H9 (cell line): ENCODE results near the gene PALS2. TPM values are rescaled to one million over a fixed set of nuclear protein-coding genes. Genes with fewer than 3 reads are reported as not detected.

ENCODE experiments used
- DNase-seq: peaks from one replicate; pipeline ENCODE4 v3.0.0-alpha.2; 2017
- H2AFZ ChIP-seq: one replicate; pipeline ENCODE4 v1.6.1; 2013; ENCODE audit warnings: mild to moderate bottlenecking, low read length, control low read depth, moderate library complexity
- H2AK5ac ChIP-seq: 2 replicates; pipeline ENCODE4 v1.6.1; 2013; ENCODE audit warnings: low read length, control low read depth, mixed read lengths; ENCODE audit not compliant: insufficient read length
- H2BK120ac ChIP-seq: one replicate; pipeline ENCODE4 v1.6.1; 2013; ENCODE audit warnings: low read depth, mild to moderate bottlenecking, low read length, control low read depth, inconsistent platforms; ENCODE audit not compliant: poor library complexity, severe bottlenecking
- H2BK12ac ChIP-seq: 2 replicates; pipeline ENCODE4 v1.6.1; 2013; ENCODE audit warnings: low read length, control low read depth, mixed read lengths, low read depth; ENCODE audit not compliant: insufficient read length
- H2BK15ac ChIP-seq: 2 replicates; pipeline ENCODE4 v1.6.1; 2013; ENCODE audit warnings: low read depth, low read length, control low read depth
- H2BK20ac ChIP-seq: one replicate; pipeline ENCODE4 v1.6.1; 2013; ENCODE audit warnings: low read depth, mild to moderate bottlenecking, low read length, control low read depth, inconsistent platforms; ENCODE audit not compliant: poor library complexity, severe bottlenecking
- H2BK5ac ChIP-seq: 2 replicates; pipeline ENCODE4 v1.6.1; 2013; ENCODE audit warnings: low read length, control low read depth, mixed read lengths; ENCODE audit not compliant: insufficient read length
- H3K14ac ChIP-seq: 2 replicates; pipeline ENCODE4 v1.6.1; 2013; ENCODE audit warnings: low read length, control low read depth; ENCODE audit not compliant: insufficient read depth
- H3K18ac ChIP-seq: 2 replicates; pipeline ENCODE4 v1.6.1; 2013; ENCODE audit warnings: low read depth, mild to moderate bottlenecking, mixed read lengths, low read length, control low read depth; ENCODE audit not compliant: insufficient read length
- H3K23ac ChIP-seq: 2 replicates; pipeline ENCODE4 v1.6.1; 2013; ENCODE audit warnings: low read length, control low read depth, mixed read lengths, low read depth; ENCODE audit not compliant: insufficient read length
- H3K23me2 ChIP-seq: 2 replicates; pipeline ENCODE4 v1.6.1; 2013; ENCODE audit warnings: low read depth, mild to moderate bottlenecking, mixed read lengths, low read length, control low read depth; ENCODE audit not compliant: insufficient read length, poor library complexity, severe bottlenecking
- H3K27ac ChIP-seq: 2 replicates; pipeline ENCODE4 v1.5.1; 2013; ENCODE audit warnings: low read length, control low read depth, mixed read lengths, low read depth; ENCODE audit not compliant: insufficient read length
- H3K27me3 ChIP-seq: 2 replicates; pipeline ENCODE4 v1.6.1; 2013; ENCODE audit warnings: low read length, control low read depth, inconsistent platforms; ENCODE audit not compliant: insufficient read depth
- H3K4ac ChIP-seq: 2 replicates; pipeline ENCODE4 v1.6.1; 2013; ENCODE audit warnings: low read depth, mild to moderate bottlenecking, control low read depth, inconsistent platforms, low read length, moderate library complexity
- H3K4me1 ChIP-seq: 2 replicates; pipeline ENCODE4 v1.6.1; 2013; ENCODE audit warnings: low read length, control low read depth, inconsistent platforms; ENCODE audit not compliant: insufficient read depth
- H3K4me2 ChIP-seq: 2 replicates; pipeline ENCODE4 v1.6.1; 2013; ENCODE audit warnings: low read length, control low read depth, mixed read lengths; ENCODE audit not compliant: insufficient read length, insufficient read depth
- H3K56ac ChIP-seq: 2 replicates; pipeline ENCODE4 v1.6.1; 2013; ENCODE audit warnings: low read depth, mild to moderate bottlenecking, mixed read lengths, low read length, control low read depth; ENCODE audit not compliant: insufficient read length
- H3K79me1 ChIP-seq: 2 replicates; pipeline ENCODE4 v1.6.1; 2013; ENCODE audit warnings: low read depth, mild to moderate bottlenecking, moderate library complexity, low read length, control low read depth, inconsistent platforms; ENCODE audit not compliant: insufficient read depth, poor library complexity, severe bottlenecking
- H3K79me2 ChIP-seq: 2 replicates; pipeline ENCODE4 v1.6.1; 2013; ENCODE audit warnings: low read length, control low read depth, inconsistent platforms; ENCODE audit not compliant: insufficient read depth
- H3K9ac ChIP-seq: 2 replicates; pipeline ENCODE4 v1.6.1; 2013; ENCODE audit warnings: low read length, control low read depth, mixed read lengths; ENCODE audit not compliant: insufficient read length; ENCODE audit errors: extremely low read depth
- H3K9me3 ChIP-seq: one replicate; pipeline ENCODE4 v1.6.1; 2013; ENCODE audit warnings: low read depth, low read length, inconsistent platforms; ENCODE audit not compliant: control insufficient read depth
- H3T11ph ChIP-seq: one replicate; pipeline ENCODE4 v1.6.1; 2013; ENCODE audit warnings: mild to moderate bottlenecking, low read length, control low read depth, inconsistent platforms
- H4K20me1 ChIP-seq: one replicate; pipeline ENCODE4 v1.6.1; 2013; ENCODE audit not compliant: control insufficient read depth, insufficient read length, insufficient read depth
- H4K5ac ChIP-seq: 2 replicates; pipeline ENCODE4 v1.6.1; 2013; ENCODE audit warnings: low read depth, mild to moderate bottlenecking, mixed read lengths, low read length, control low read depth; ENCODE audit not compliant: insufficient read length
- H4K8ac ChIP-seq: replicated peaks from 2 replicates; pipeline ENCODE4 v1.6.1; 2013; ENCODE audit warnings: low read length, control low read depth, mixed read lengths, low read depth; ENCODE audit not compliant: insufficient read length
- H4K91ac ChIP-seq: 2 replicates; pipeline ENCODE4 v1.6.1; 2013; ENCODE audit warnings: low read depth, mild to moderate bottlenecking, moderate library complexity, mixed read lengths, low read length, control low read depth; ENCODE audit not compliant: insufficient read length
- H3K27ac Mint-ChIP-seq, 3 experiments: 2 replicates in 2 of 3; 3 replicates in 1 of 3; pipeline ENCODE4 v1.8.0; 2020 to 2021; ENCODE audit warnings: mixed read lengths in 3 of 3, mild to moderate bottlenecking in 1 of 3, moderate library complexity in 1 of 3
- H3K27me3 Mint-ChIP-seq: 2 replicates; pipeline ENCODE4 v1.8.0; 2021; ENCODE audit warnings: low read depth, mild to moderate bottlenecking, moderate library complexity, mixed read lengths
- H3K36me3 Mint-ChIP-seq, 3 experiments: 2 replicates in 2 of 3; 3 replicates in 1 of 3; pipeline ENCODE4 v1.8.0; 2020 to 2021; ENCODE audit warnings: low read depth in 3 of 3, mixed read lengths in 3 of 3; ENCODE audit not compliant: insufficient read depth in 1 of 3
- H3K4me1 Mint-ChIP-seq, 2 experiments: 2 replicates each; pipeline ENCODE4 v1.8.0; 2020; ENCODE audit warnings: mixed read lengths in 2 of 2
- H3K4me3 Mint-ChIP-seq, 2 experiments: 2 replicates in 1 of 2; 3 replicates in 1 of 2; pipeline ENCODE4 v1.8.0; 2020 to 2021; ENCODE audit warnings: mild to moderate bottlenecking in 2 of 2, mixed read lengths in 2 of 2, moderate library complexity in 1 of 2
- H3K9me3 Mint-ChIP-seq, 2 experiments: 2 replicates in 1 of 2; 3 replicates in 1 of 2; pipeline ENCODE4 v1.8.0; 2020; ENCODE audit warnings: mild to moderate bottlenecking in 2 of 2, mixed read lengths in 2 of 2, moderate library complexity in 1 of 2
- WGBS: extraction: QIAGEN DNeasy Blood & Tissue Kit; methylation state at CpG from one replicate; pipeline ENCODE4 v1.1.7; 2013; ENCODE audit warnings: missing lambda C conversion rate, low lambda C conversion rate, mixed read lengths; ENCODE audit not compliant: insufficient read length; ENCODE audit errors: extremely low coverage; 5-methylcytosine and 5-hydroxymethylcytosine counted together
- total RNA-seq: library from RNA; stranded (reverse); gene quantifications from 2 replicates; pipeline ENCODE4 v1.2.1, GENCODE V29; 2021
- TF ChIP-seq, protein P1 (sequence below): fragments of 200-600 bp; sonication (generic); conservative IDR thresholded peaks from 3 replicates; pipeline ENCODE4 v1.8.0; 2021; ENCODE audit warnings: antibody characterized with exemption, mild to moderate bottlenecking

PALS2 gene
- total RNA-seq, 1 experiment from 2014 or later = 63.1 TPM

DNA sequence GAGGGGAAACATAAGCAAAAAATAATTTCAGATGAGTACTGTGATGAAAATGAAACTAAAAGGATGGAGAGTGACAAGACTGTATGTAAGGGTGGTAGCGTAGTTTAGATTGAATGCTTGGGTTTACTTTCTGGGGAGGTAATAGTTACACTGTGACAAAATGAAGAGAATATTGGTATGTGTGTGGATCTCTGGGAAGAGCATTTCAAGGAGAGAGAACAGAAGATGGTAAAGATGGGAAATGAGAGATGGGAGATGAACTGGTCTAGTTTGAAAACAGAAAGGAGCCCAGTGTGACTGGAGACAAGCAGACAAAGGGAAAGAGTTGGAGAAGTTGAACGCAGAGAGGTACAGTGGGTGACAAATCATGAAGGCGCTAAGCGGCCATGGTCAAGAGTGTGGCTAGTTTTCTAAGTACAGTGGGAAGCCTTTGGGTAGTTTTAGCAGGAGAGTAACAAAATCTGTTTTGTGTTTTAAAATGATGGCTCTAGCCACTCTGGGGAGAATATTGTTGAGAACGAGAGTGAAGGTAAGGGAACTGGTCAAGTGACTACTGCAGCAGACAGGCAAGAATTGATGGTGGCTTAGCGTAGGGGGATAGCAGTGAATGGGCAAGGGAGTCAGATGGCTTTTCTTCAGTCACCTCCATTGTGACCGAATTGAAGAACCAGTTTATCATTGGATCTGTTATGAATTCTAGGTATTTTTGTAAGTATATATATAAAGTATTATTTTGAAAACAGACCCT, 22.6 kb downstream of the PALS2 start:
- no peak overlapping the region for H3K23ac ChIP-seq
- Mint-ChIP-seq H3K9me3 (no peaks in the 10 kb centered on the region; a peak in 1 of 5 replicates), H3K4me3 (no peak overlapping the region), H3K27me3 (no peaks in the 10 kb centered on the region), H3K36me3 (peaks cover 0 to 5% (median 0%) of the 10 kb centered on the region in 3 experiments; a peak in 3 of 7 replicates), H3K27ac (no peak overlapping the region), H3K4me1 (0 out of 4 replicates have a peak, but pooled peaks cover 0 to 4% of the 10 kb centered on the region in 2 experiments)
- peaks cover 3% of the 10 kb centered on the region; the same call in 1 of the 2 replicates for H3K4me1 ChIP-seq
- no peak overlapping the region for H3K18ac ChIP-seq
- no peak overlapping the region for H3K9ac ChIP-seq
- WGBS = 100% methylated on average over 1 of the region's 7 CpGs
- no peak for DNase-seq
- H4K5ac ChIP-seq = no peak overlapping the region
- peaks cover 40% of the 10 kb centered on the region for H3K79me2 ChIP-seq
- no peak overlapping the region for H4K8ac ChIP-seq
- no peaks in the 10 kb centered on the region for H3K9me3 ChIP-seq
- H3T11ph ChIP-seq = no peak overlapping the region
- H2BK15ac ChIP-seq = no peak overlapping the region
- no peak overlapping the region for H2BK12ac ChIP-seq
- no peaks in the 10 kb centered on the region for H3K27me3 ChIP-seq
- H4K20me1 ChIP-seq = no peaks in the 10 kb centered on the region
- H2AFZ ChIP-seq = no peak overlapping the region
- H3K79me1 ChIP-seq = peaks cover 5% of the 10 kb centered on the region
- H3K56ac ChIP-seq = no peak overlapping the region
- no peak overlapping the region for H2AK5ac ChIP-seq
- no peak overlapping the region for H3K4me2 ChIP-seq
- H3K14ac ChIP-seq = no peak overlapping the region
- H2BK120ac ChIP-seq = no peak overlapping the region
- TF ChIP-seq, protein P1, sequence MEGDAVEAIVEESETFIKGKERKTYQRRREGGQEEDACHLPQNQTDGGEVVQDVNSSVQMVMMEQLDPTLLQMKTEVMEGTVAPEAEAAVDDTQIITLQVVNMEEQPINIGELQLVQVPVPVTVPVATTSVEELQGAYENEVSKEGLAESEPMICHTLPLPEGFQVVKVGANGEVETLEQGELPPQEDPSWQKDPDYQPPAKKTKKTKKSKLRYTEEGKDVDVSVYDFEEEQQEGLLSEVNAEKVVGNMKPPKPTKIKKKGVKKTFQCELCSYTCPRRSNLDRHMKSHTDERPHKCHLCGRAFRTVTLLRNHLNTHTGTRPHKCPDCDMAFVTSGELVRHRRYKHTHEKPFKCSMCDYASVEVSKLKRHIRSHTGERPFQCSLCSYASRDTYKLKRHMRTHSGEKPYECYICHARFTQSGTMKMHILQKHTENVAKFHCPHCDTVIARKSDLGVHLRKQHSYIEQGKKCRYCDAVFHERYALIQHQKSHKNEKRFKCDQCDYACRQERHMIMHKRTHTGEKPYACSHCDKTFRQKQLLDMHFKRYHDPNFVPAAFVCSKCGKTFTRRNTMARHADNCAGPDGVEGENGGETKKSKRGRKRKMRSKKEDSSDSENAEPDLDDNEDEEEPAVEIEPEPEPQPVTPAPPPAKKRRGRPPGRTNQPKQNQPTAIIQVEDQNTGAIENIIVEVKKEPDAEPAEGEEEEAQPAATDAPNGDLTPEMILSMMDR = no peak
- no peak overlapping the region for H2BK5ac ChIP-seq
- no peak overlapping the region for H4K91ac ChIP-seq
- H3K23me2 ChIP-seq = no peaks in the 10 kb centered on the region
- no peak overlapping the region for H2BK20ac ChIP-seq
- no peak overlapping the region for H3K27ac ChIP-seq
- no peak overlapping the region for H3K4ac ChIP-seq
